Hepatocyte (in vitro differentiated cells): Measurements from ENCODE around the gene HSF2BP. TPM values are rescaled to one million over a fixed set of nuclear protein-coding genes. Genes with fewer than 3 reads are reported as not detected.

Experiments used
- DNase-seq: peaks from one replicate; pipeline ENCODE4 v3.0.0-alpha.2; 2016; ENCODE audit warnings: low spot score
- H2AFZ ChIP-seq: fragments of 200-600 bp; sonication (generic); 2 replicates; pipeline ENCODE4 v1.6.0; 2016; ENCODE audit warnings: antibody characterized with exemption, mild to moderate bottlenecking
- H3K27ac ChIP-seq: fragments of 200-600 bp; sonication (generic); 2 replicates; pipeline ENCODE4 v1.5.1; 2016; ENCODE audit warnings: mild to moderate bottlenecking
- H3K27me3 ChIP-seq: fragments of 200-600 bp; sonication (generic); 2 replicates; pipeline ENCODE4 v1.6.1; 2016
- H3K36me3 ChIP-seq: fragments of 200-600 bp; sonication (generic); replicated peaks from 2 replicates; pipeline ENCODE4 v1.5.1; 2016; ENCODE audit warnings: low read depth; ENCODE audit not compliant: insufficient read depth
- H3K4me1 ChIP-seq: fragments of 200-600 bp; sonication (generic); 2 replicates; pipeline ENCODE4 v1.5.1; 2016; ENCODE audit warnings: mild to moderate bottlenecking, moderate library complexity; ENCODE audit not compliant: insufficient read depth
- H3K4me2 ChIP-seq: fragments of 200-600 bp; sonication (generic); 2 replicates; pipeline ENCODE4 v1.6.0; 2016
- H3K4me3 ChIP-seq: fragments of 200-600 bp; sonication (generic); 2 replicates; pipeline ENCODE4 v1.5.1; 2016; ENCODE audit warnings: mild to moderate bottlenecking
- H3K79me2 ChIP-seq: fragments of 200-600 bp; sonication (generic); 2 replicates; pipeline ENCODE4 v1.6.0; 2017; ENCODE audit warnings: mild to moderate bottlenecking
- H3K9me2 ChIP-seq: fragments of 200-600 bp; sonication (generic); replicated peaks from 2 replicates; pipeline ENCODE4 v1.6.0; 2017; ENCODE audit warnings: mild to moderate bottlenecking; ENCODE audit not compliant: insufficient read depth
- H3K9me3 ChIP-seq: fragments of 200-600 bp; sonication (generic); 2 replicates; pipeline ENCODE4 v1.5.1; 2016; ENCODE audit warnings: low read depth, mild to moderate bottlenecking
- H4K20me1 ChIP-seq: fragments of 200-600 bp; sonication (generic); 2 replicates; pipeline ENCODE4 v1.6.0; 2016; ENCODE audit warnings: mild to moderate bottlenecking; ENCODE audit not compliant: insufficient read depth, poor library complexity, severe bottlenecking
- EZH2 ChIP-seq: fragments of 200-600 bp; sonication (generic); IDR thresholded peaks from 2 replicates; pipeline ENCODE4 v1.6.1; 2016; ENCODE audit warnings: antibody characterized with exemption, mild to moderate bottlenecking, borderline replicate concordance
- EZH2phosphoT487 ChIP-seq: fragments of 200-600 bp; sonication (generic); IDR thresholded peaks from one replicate; pipeline ENCODE4 v1.6.1; 2018; ENCODE audit warnings: antibody characterized with exemption, mild to moderate bottlenecking, low read depth, moderate library complexity; ENCODE audit not compliant: unreplicated experiment, severe bottlenecking
- WGBS: methylation state at CpG from one replicate; pipeline ENCODE4 v1.1.6; 2016; ENCODE audit warnings: low lambda C conversion rate; ENCODE audit errors: missing lambda C conversion rate; 5-methylcytosine and 5-hydroxymethylcytosine counted together
- polyA plus RNA-seq: library from polyadenylated mRNA; unstranded; fragments of >200 nt; fragmentation: Nextera tagmentation; extraction: Ambion mirVana; gene quantifications from 2 replicates; pipeline ENCODE4 v1.2.1, GENCODE V29; 2016
- total RNA-seq: library from RNA; depleted of rRNA; stranded (reverse); fragments of >200 nt; gene quantifications from 2 replicates; pipeline ENCODE4 v1.2.3, GENCODE V29; 2014
- TF ChIP-seq, protein P1 (sequence below): fragments of 200-600 bp; sonication (generic); IDR thresholded peaks from 2 replicates; pipeline ENCODE4 v1.5.1; 2016; ENCODE audit warnings: antibody characterized with exemption, mild to moderate bottlenecking; ENCODE audit not compliant: poor library complexity

The HSF2BP gene
- total and polyA plus RNA-seq, 2 experiments from 2014 or later = 1.3 to 1.4 TPM

DNA sequence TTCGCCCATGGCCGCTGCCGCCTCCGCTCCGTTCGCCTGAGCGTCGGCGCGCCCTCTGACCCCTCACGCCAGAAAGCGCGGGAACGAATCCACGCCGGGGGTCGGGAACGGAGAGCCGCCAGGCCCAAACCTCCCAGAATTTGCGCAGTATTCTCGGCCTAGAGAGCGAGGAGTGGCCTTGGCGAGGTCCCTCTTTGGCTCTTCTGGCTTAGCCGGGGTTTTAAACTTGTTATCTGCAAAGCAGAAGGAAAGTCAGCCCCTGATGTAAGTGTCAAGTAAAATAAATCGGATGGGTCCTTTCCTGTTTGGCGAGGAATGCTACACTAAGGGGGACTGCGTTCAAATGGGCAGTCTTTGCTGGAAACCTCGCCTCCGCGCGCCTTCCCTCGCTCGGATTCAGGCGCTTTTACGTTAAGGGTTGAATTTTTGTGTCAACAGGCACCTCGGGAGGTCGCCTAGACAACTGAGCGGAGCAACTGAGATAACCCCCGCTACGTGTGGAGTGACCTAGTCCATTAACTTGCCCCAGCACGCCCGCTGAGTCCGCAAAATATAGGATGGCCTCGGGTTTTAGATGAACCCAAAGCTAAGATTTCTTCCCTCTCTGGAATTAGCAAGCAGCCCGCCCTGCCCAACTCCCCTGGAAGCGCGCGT lies 1.1 kb downstream of the HSF2BP start:
- Histone ChIP-seq H3K36me3 (no peaks in the 10 kb centered on the region), H3K27ac (no peak overlapping the region), H3K79me2 (peaks cover 33% of the 10 kb centered on the region), H3K4me3 (no peak overlapping the region), H3K4me1 (peaks cover 6% of the 10 kb centered on the region), H3K4me2 (no peak overlapping the region), H4K20me1 (no peaks in the 10 kb centered on the region), H3K27me3 (no peaks in the 10 kb centered on the region), H3K9me2 (no peaks in the 10 kb centered on the region), H3K9me3 (no peaks in the 10 kb centered on the region), H2AFZ (no peak overlapping the region)
- 96% methylated on average over 46 of the region's 48 CpGs for WGBS
- TF ChIP-seq EZH2 (no peak), EZH2phosphoT487 (no peak)
- TF ChIP-seq, protein P1, sequence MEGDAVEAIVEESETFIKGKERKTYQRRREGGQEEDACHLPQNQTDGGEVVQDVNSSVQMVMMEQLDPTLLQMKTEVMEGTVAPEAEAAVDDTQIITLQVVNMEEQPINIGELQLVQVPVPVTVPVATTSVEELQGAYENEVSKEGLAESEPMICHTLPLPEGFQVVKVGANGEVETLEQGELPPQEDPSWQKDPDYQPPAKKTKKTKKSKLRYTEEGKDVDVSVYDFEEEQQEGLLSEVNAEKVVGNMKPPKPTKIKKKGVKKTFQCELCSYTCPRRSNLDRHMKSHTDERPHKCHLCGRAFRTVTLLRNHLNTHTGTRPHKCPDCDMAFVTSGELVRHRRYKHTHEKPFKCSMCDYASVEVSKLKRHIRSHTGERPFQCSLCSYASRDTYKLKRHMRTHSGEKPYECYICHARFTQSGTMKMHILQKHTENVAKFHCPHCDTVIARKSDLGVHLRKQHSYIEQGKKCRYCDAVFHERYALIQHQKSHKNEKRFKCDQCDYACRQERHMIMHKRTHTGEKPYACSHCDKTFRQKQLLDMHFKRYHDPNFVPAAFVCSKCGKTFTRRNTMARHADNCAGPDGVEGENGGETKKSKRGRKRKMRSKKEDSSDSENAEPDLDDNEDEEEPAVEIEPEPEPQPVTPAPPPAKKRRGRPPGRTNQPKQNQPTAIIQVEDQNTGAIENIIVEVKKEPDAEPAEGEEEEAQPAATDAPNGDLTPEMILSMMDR = no peak
- DNase-seq = no peak

DNA sequence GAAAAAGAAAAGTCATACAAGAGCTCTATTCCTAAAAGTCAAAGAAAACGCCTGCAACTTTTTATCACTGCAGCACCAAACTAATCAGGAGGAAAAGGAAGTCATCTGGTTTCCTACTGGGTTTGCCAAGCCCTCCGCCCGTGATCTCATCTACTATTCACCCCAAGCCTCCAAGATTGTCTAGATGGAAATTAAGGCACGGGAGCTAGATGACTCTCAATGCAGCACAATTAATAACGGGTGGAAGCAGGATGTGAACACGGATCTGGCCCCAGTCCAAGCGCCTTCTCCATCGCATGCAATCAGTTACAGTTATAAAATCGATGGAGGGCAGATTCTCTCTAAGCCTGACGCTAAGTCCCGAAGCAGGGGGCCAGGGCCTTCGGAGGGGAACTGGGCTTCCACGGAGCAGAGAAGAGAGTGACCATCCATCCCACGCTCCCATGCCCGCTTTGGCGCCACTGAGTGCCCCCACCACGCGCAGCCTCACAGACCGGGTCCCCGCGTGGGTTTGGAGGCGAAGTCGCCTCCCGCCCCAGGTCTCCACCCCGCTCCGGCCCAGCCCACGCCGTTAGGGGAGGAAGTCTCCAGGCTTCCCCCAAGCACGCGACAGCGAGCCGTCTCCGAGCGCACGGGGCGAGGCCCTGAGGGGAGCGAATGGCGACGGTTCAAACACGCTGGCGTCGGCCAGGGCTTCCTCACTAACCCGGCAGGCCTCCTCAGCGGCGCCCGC lies 1.8 kb downstream of the HSF2BP start:
- Histone ChIP-seq H3K9me2 (no peaks in the 10 kb centered on the region), H3K4me2 (no peak overlapping the region), H3K27me3 (no peaks in the 10 kb centered on the region), H3K9me3 (no peaks in the 10 kb centered on the region), H3K79me2 (peaks cover 26% of the 10 kb centered on the region), H3K27ac (no peak overlapping the region), H3K4me1 (peaks cover 6% of the 10 kb centered on the region), H4K20me1 (no peaks in the 10 kb centered on the region), H2AFZ (no peak overlapping the region), H3K4me3 (no peak overlapping the region), H3K36me3 (no peaks in the 10 kb centered on the region)
- DNase-seq = no peak
- TF ChIP-seq EZH2phosphoT487 = no peak
- TF ChIP-seq, protein P1 = no peak
- TF ChIP-seq EZH2 = no peak
- WGBS = 96% methylated on average over 41 of the region's 46 CpGs

DNA sequence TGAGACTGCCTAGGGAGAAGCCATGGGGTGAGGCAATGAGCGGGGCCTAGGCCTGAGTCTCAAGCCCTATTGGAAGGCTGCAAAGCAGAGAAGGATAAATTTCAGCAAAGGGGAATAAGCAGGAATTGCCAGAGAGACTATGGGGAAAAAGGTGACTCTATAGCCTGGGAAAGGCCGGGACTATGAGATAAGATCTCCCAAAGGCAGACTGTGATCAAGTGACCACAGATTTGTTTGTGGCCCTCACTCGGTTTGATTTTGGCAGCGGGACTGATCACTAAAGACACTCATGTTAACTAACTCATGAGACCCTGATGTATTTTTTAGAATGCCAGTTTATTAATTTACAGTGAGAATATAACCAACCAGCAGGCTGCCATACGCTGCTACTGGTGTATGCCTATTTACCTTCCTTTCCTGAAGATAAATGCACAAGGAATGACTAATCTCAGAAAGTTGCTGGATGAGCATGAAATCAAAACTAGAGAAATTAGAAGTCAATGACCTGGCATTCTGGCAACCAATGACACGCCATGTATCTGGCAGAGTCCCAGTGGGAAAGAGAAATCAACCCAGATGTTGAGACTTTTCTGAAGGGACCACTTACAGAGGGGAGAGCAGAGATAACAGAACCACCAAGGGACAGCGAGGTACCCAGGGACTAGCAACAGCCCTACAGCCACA lies 4.3 kb downstream of the HSF2BP start:
- Histone ChIP-seq H3K79me2 (peaks cover 1% of the 10 kb centered on the region), H3K4me2 (no peak overlapping the region), H4K20me1 (no peaks in the 10 kb centered on the region), H3K4me3 (no peak overlapping the region), H3K4me1 (peaks cover 6% of the 10 kb centered on the region), H3K36me3 (no peaks in the 10 kb centered on the region), H3K27me3 (no peaks in the 10 kb centered on the region), H3K9me2 (no peaks in the 10 kb centered on the region), H3K9me3 (no peaks in the 10 kb centered on the region), H2AFZ (no peak overlapping the region), H3K27ac (no peak overlapping the region)
- no peak for TF ChIP-seq EZH2phosphoT487
- TF ChIP-seq, protein P1 = no peak
- no peak for TF ChIP-seq EZH2
- 78% methylated on average over 7 of the region's 7 CpGs for WGBS
- DNase-seq = no peak
